NCI-H526 treated with DMSO at 0.1 percent for 48 hours (cell line): Measurements from ENCODE around the gene ZNF675.
"Not testable (repeated sequence)": the region's sequence is repeated elsewhere in the genome, so short reads cannot be mapped to it uniquely, and the experiment has no call there.

Experiments
- DNase-seq: peaks from one replicate; lab custom pipeline; 2025; lab: John Stamatoyannopoulos, UW

The ZNF675 gene

GRCh38 chr19:23686621-23687423, at the start of gene ZNF675:
TSS of gene ZNF675 (minus strand) at chr19:23687212. CDS start at chr19:23687033, 179 bp downstream.
- peak; percentile 73 for DNase-seq

GRCh38 chr19:23730729-23731465, 43.9 kb upstream of the ZNF675 start:
- DNase-seq = not testable (repeated sequence)

- not testable (repeated sequence) for DNase-seq
Observed at GRCh38 chr19:23724161-23724560, 37.1 kb upstream of the ZNF675 start.

GRCh38 chr19:23718802-23719201, 31.8 kb upstream of the ZNF675 start:
- DNase-seq = no peak

GRCh38 chr19:23716792-23717191, 29.8 kb upstream of the ZNF675 start:
- DNase-seq = no peak

GRCh38 chr19:23709347-23709746, 22.3 kb upstream of the ZNF675 start:
- DNase-seq = no peak

GRCh38 chr19:23706657-23707056, 19.6 kb upstream of the ZNF675 start:
- DNase-seq = no peak

GRCh38 chr19:23699521-23699860, 12.5 kb upstream of the ZNF675 start:
- DNase-seq = no peak

GRCh38 chr19:23698711-23699520, 11.9 kb upstream of the ZNF675 start:
- no peak for DNase-seq

- not testable (repeated sequence) for DNase-seq
Observed at GRCh38 chr19:23692937-23693336, 5.9 kb upstream of the ZNF675 start.

- DNase-seq = no peak
Observed at GRCh38 chr19:23673132-23673531, 13.9 kb downstream of the ZNF675 start.

- not testable (repeated sequence) for DNase-seq
Observed at GRCh38 chr19:23668606-23669005, 18.4 kb downstream of the ZNF675 start.

- DNase-seq = no peak
Observed at GRCh38 chr19:23665651-23666410, 21.2 kb downstream of the ZNF675 start.

GRCh38 chr19:23649817-23650216, 37.2 kb downstream of the ZNF675 start:
- DNase-seq = not testable (repeated sequence)
